ENCODE results near the gene CDH23.

DNA sequence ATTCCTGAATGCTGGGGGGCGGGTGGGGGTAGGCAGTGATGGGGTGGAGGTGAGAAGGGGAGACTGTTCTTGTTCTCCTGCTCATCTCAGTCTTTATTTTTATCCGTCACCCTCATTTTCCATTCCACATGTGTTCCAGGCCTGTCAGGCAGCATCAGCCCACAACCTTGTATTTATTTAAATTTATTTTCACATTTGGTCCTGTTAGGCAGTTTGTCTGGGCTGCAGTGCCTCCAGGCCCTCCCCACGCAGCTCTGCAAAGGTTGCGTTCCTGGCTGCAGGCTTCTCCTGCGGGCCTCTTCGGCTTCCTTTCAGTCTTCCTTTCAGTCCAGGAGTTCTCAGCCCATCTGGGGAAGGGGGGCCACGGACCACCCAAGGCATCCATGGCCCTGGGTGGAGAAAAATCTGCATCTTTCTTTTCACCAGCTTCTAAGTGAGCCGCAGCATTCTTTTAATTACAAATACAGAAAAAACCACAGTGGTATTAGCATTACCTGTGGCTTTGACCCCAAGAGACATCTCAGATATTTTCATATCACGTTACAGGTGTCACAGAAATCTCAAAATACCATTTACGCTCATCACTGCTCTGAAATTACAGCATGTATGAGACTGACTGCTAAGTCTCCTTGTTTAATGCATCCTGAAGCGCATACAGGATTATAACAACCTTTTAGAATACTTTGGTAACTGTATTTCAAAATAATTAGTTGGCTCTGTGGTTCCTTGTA lies 228.9 kb downstream of the CDH23 start:
- TF ChIP-seq, protein P1, sequence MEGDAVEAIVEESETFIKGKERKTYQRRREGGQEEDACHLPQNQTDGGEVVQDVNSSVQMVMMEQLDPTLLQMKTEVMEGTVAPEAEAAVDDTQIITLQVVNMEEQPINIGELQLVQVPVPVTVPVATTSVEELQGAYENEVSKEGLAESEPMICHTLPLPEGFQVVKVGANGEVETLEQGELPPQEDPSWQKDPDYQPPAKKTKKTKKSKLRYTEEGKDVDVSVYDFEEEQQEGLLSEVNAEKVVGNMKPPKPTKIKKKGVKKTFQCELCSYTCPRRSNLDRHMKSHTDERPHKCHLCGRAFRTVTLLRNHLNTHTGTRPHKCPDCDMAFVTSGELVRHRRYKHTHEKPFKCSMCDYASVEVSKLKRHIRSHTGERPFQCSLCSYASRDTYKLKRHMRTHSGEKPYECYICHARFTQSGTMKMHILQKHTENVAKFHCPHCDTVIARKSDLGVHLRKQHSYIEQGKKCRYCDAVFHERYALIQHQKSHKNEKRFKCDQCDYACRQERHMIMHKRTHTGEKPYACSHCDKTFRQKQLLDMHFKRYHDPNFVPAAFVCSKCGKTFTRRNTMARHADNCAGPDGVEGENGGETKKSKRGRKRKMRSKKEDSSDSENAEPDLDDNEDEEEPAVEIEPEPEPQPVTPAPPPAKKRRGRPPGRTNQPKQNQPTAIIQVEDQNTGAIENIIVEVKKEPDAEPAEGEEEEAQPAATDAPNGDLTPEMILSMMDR (IDR thresholded peaks at IDR 0.05) = no peak
- TF ChIP-seq POLR2A (IDR thresholded peaks at IDR 0.05) (no peak), POLR2AphosphoS5 (IDR thresholded peaks at IDR 0.05; ENCODE audit: insufficient read depth in 1 of 2, low read depth in 1 of 2) (no peak)

All from vagina (tissue), 2 donors.